HCT116 (cell line): Measurements from ENCODE around the gene NPDC1. TPM values are rescaled to one million over a fixed set of nuclear protein-coding genes. Genes with fewer than 3 reads are reported as not detected.

Experiments
- ATF3 ChIP-seq: IDR thresholded peaks from 2 replicates; pipeline ENCODE4 v1.6.1; 2012
- CTCF ChIP-seq, 3 experiments: fragments of 200-600 bp in 1 of 3; sonication (generic) in 1 of 3; IDR thresholded peaks in 2 of 3; conservative IDR thresholded peaks in 1 of 3; 2 replicates each; pipeline ENCODE4 v1.5.1; 2012 to 2017; ENCODE audit warnings: low read depth in 2 of 3, low read length in 2 of 3, antibody characterized with exemption in 1 of 3, borderline replicate concordance in 1 of 3, control low read depth in 1 of 3, mild to moderate bottlenecking in 1 of 3, mixed read lengths in 1 of 3, mixed run types in 1 of 3, moderate library complexity in 1 of 3; ENCODE audit not compliant: insufficient read depth in 1 of 3
- POLR2AphosphoS5 ChIP-seq: IDR thresholded peaks from 2 replicates; pipeline ENCODE4 v1.6.1; 2011; ENCODE audit warnings: mild to moderate bottlenecking, low read depth, low read length, moderate library complexity
- TCF7L2 ChIP-seq: IDR thresholded peaks from 2 replicates; pipeline ENCODE4 v1.7.0; 2011; ENCODE audit warnings: borderline replicate concordance, inconsistent platforms; ENCODE audit not compliant: insufficient read depth, insufficient read length; ENCODE audit errors: extremely low read depth
- ZBTB33 ChIP-seq: IDR thresholded peaks from 2 replicates; pipeline ENCODE4 v1.6.1; 2011; ENCODE audit warnings: mild to moderate bottlenecking, low read length, moderate library complexity; ENCODE audit not compliant: insufficient replicate concordance; ENCODE audit errors: extremely low read depth
- ZNF274 ChIP-seq: fragments of 200-500 bp; sonication (Bioruptor generic); IDR thresholded peaks from 2 replicates; pipeline ENCODE4 v1.6.1; 2014; ENCODE audit warnings: mild to moderate bottlenecking, low read depth, low read length, inconsistent platforms
- total RNA-seq: library from RNA; stranded (reverse); gene quantifications from one replicate; pipeline ENCODE4 v1.2.1, GENCODE V29; 2021; ENCODE audit not compliant: unreplicated experiment

Gene NPDC1
- total RNA-seq, 1 experiment from 2014 or later, result 98.8 TPM

- no peak for TF ChIP-seq ZNF274
- TF ChIP-seq CTCF (IDR thresholded peaks at IDR 0.05 in 2 of 3, conservative IDR thresholded peaks at IDR 0.05 in 1 of 3; ENCODE audit: borderline replicate concordance in 1 of 3, insufficient read depth in 1 of 3, low read depth in 2 of 3, low read length in 2 of 3), result no peak
- TF ChIP-seq ZBTB33, result no peak
- TF ChIP-seq TCF7L2, result no peak
- no peak for TF ChIP-seq POLR2AphosphoS5
- no peak for TF ChIP-seq ATF3
- TF ChIP-seq, all 23 proteins: peak for 0
These were observed 41.5 kb upstream of the NPDC1 start (continued) for GRCh38 chr9:137087409-137087925.
